SU-DHL-6 (cell line): Measurements from ENCODE around the gene RGS17.

ENCODE experiments used
- CTCF ChIP-seq: fragments of 200-600 bp; sonication (generic); IDR thresholded peaks from one replicate; pipeline ENCODE4 v1.5.1; 2017; ENCODE audit warnings: antibody characterized with exemption, mild to moderate bottlenecking, low read length, moderate library complexity; ENCODE audit not compliant: insufficient read depth, poor library complexity, severe bottlenecking
- EZH2phosphoT487 ChIP-seq: fragments of 200-600 bp; sonication (generic), shearing (Covaris generic); conservative IDR thresholded peaks from 2 replicates; pipeline ENCODE4 v1.6.1; 2018; ENCODE audit warnings: mild to moderate bottlenecking, antibody characterized with exemption, low read length, moderate library complexity, mixed read lengths

- no peak for TF ChIP-seq CTCF
- no peak for TF ChIP-seq EZH2phosphoT487
Measured at GRCh38 chr6:153038378-153039057, 92.6 kb downstream of the RGS17 start.
